NOMO-1 treated with dmso at 0.1 percent for 144 hours (cell line): ENCODE data around the gene MOGAT3.
A peak's percentile ranks its signal among the peaks of the same experiment; 100 is the strongest.

ENCODE experiments used
- DNase-seq: peaks from one replicate; lab custom pipeline; 2025; ENCODE audit not compliant: unreplicated experiment; lab: John Stamatoyannopoulos, UW

Gene MOGAT3

DNA sequence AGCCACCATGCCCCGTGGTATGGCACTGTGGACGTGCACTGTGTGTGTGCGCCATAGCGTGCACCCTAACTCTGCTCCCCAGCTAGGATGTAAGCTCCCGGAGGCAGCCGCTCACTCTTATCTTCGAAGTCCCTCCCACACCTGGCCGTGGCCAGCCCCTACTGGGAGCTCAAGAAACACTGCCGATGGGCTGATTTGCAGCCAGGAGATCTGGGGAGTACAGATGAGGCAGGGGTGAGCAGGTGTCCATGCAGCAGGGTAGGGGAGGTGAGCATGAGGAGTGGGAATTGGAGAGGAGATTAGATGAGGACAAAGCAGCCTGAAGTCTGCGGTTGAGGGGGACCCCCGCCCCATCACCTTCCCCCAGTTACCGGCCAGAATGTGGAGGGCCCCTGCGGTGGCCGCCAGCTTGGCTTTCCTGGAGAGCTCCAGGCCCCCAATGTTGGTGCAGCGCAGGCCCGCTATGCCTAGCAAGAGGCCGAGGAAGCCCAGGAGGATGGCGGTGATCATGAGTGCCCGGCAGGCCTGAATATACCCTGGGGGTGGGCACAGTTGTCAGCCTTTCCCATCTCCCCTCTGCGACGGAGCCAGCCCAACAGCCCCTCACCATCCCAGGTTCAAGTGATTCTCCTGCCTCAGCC is 33.2 kb upstream of the MOGAT3 start:
- DNase-seq = no peak

GRCh38 chr7:101232141-101232850 is 31.5 kb upstream of the MOGAT3 start:
- DNase-seq = no peak

GRCh38 chr7:101231644-101232043 is 30.8 kb upstream of the MOGAT3 start:
- no peak for DNase-seq

- DNase-seq = no peak
Measured at GRCh38 chr7:101226721-101227120, 25.9 kb upstream of the MOGAT3 start.

DNA sequence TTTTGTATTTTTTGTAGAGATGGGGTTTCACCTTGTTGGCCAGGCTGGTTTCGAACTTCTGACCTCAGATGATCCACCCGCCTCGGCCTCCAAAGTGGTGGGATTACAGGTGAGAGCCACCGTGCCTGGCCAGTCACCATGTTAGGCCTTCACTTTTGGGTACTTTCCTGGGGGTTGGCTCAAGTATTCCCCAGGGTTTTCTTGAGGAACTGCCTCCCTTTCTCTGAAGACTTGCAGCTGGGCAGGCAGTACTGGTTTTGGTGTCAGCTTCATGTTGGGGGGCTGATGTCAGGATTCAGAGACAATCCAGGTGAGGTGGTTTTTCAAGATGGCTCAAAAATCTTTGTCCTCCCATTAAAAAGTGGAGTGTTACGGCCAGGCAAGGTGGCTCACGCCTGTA is 24.8 kb upstream of the MOGAT3 start:
- DNase-seq = no peak

GRCh38 chr7:101223528-101223927 is 22.7 kb upstream of the MOGAT3 start:
- no peak for DNase-seq

DNA sequence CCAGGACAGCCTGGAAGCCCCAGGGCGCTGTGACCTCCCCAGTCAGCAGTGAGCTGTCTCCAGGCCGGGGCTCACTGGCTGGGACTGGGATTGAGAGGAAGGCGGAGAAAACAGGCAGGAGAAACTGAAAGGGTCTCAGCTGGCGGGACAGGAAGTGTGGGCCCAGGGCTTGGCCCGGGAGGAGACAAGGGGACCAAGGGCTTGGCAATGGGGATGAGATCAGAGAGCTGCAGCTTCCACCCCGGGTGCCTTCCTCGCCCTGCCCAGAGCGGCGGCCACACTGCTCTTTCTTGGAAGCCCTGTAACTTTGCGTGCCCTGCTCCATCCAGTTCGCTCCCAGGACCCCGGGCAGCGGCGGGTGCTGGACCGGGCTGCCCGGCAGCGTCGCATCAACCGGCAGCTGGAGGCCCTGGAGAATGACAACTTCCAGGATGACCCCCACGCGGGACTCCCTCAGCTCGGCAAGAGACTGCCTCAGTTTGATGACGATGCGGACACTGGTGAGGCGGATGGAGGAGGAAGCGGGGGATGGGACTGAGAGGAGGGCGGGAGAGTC is 21.5 kb upstream of the MOGAT3 start:
- no peak for DNase-seq

GRCh38 chr7:101220295-101220694 is 19.5 kb upstream of the MOGAT3 start:
- DNase-seq = no peak

- DNase-seq = no peak
Measured at GRCh38 chr7:101218236-101219125, 17.6 kb upstream of the MOGAT3 start.

DNA sequence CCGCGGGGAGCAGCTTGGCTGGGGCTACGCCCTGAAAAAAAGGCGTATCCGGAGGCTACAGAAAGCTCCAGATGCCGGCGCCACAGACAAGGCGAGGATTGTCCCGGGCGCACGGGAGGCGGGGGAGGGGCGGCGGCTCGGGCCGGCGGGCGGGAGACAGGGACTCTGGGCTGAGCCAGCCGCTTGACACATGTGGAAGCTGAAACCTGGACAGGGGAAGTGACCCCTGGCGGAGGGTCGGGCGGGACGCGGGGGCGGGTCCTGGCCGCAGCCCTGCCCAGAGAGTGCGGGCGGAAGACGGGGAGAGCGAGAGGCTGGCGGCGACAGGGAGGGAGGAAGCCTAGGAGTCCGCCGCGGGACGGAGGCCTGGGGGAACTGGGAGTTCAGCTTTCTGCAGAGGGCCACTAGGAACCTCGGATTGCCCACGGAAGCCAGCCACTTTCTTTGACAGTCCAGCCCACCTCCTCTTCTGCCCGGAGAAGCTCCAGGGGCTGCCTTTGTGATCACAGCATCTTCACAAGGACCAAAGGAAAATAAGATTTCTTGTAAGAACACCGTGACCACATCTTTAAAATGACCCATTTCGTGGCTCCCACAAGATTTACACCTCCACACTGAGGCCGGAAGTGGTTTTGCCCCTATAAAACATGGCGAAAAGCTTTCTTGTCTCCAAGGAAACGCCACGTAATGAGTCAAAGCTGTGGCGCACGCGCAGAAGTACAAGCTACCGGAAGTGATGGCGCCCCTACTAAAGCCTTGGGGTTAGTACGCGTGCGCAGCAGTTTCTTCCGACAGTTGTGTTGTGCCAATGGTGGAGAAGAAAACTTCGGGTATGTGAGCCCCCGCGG is 16.8 kb upstream of the MOGAT3 start, which contains the start of the genes PLOD3 and ZNHIT1:
PLOD3 (minus strand) TSS at position 194 of the 848 bp plus-strand sequence. CDS start 307 bp downstream, outside the sequence.
ZNHIT1 (plus strand) TSS at position 778 of the 848 bp plus-strand sequence; CDS start at position 809, 31 bp downstream.
- peak; percentile 96 for DNase-seq

DNA sequence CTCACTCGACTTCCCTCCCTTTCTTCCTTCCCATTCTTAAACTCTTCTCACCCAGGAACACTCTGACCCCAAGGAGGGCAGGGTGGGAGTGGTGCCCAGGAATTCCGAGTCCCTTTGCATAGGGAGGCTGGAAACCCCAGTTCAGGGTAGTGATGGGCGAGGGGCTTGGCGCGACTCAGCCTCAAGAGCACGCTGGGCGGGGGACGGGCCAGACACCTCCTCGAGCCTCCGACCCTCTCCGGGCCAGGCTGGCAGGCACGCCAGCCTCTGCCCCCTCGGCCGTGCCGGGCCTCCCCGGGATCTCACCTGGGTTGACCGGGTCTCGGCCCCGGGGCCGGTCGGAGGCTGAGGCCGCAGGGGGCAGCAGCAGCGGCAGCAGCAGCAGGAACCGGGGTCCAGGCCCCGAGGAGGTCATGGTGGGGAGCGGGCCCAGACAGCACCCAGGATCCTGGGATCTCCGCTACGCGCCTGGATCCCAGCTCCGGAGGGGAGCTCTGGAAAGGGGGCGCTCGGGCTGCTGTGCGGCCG is 16.1 kb upstream of the MOGAT3 start:
- DNase-seq = no peak

- DNase-seq = peak; percentile 31
Measured at GRCh38 chr7:101216001-101216859, 15.4 kb upstream of the MOGAT3 start.

- no peak for DNase-seq
Measured at GRCh38 chr7:101212014-101212413, 11.2 kb upstream of the MOGAT3 start.

- no peak for DNase-seq
Measured at GRCh38 chr7:101211501-101211900, 10.7 kb upstream of the MOGAT3 start.

GRCh38 chr7:101210143-101210542 is 9.3 kb upstream of the MOGAT3 start:
- DNase-seq = no peak

DNA sequence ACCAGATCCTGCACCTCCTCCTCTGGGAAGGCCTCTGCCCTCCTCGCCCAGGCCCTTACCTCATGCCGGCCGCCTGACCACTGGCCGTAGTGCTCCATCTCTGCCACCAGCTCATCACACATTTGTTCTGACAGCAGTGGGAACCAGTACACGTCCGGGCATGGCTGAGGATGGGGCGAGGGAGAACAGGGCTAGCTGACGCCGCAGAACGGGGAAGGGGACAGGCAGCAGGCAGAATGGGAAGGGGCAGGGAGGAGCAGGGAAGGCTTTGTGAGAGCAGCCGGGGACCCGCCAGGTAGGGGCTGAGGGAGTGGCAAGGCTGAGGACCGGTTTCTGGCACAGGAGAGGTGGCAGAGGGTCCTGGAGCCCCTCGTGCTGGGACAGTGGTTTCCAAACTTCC is 8.0 kb upstream of the MOGAT3 start:
- no peak for DNase-seq

GRCh38 chr7:101207459-101207858 is 6.6 kb upstream of the MOGAT3 start:
- DNase-seq = no peak

DNA sequence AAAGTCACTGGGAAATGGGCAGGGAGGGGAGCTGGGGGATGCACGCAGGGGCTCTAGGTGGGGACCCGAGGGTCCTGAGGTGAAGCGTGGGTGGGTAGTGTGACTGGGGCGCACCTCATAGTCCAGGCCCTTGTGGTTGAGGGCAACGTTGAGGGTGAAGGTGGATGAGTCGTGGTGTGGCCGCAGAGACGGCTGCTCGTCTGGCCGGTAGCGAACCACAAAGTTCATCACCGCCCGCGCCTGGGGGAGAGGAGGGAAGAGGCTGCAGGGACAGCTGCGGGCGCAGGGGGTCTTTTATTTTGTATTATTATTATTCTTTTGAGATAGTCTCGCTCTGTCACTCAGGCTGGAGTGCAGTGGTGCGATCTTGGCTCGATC is 5.8 kb upstream of the MOGAT3 start:
- no peak for DNase-seq
